Amniotic epithelial cell (primary cell): ENCODE data around the gene LTBP2.

Experiments
- DNase-seq: peaks from one replicate; pipeline ENCODE4 v3.0.0-alpha.2; 2010; ENCODE audit warnings: low read depth

LTBP2 gene

DNA sequence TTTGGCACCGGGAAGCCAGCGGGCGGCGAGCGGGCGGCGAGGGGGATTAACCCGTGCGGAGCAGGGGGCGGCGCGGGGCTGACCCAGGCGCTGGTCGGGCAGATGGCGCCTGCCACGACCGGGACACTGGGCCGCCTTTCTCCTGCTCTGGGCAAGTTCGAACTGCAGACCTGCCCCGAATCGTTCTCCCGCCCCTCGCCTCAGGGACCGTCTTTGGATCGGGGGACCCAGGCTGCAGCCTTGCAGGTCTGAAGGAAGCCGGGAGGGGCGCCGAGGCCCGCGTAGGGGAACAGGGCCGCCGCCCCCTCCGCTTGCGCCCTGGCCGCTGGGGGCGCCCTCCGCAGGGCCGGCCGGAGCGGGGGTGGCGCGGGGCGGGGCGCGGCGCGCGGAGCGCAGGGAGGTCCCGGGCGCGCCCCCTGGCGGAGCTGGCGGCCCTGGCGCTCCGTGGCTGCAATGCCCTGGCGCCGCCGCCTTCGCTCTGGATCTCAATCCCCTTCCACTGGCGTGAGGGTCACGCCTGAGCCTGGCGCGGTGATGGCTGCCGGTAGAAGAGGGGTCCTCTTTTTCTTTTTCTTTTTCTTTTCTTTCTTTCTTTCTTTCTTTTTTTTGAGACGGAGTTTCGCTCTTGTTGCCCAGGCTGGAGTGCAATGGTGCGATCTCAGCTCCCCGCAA lies 449 bp upstream of the LTBP2 start:
- DNase-seq = peak; percentile 57

DNA sequence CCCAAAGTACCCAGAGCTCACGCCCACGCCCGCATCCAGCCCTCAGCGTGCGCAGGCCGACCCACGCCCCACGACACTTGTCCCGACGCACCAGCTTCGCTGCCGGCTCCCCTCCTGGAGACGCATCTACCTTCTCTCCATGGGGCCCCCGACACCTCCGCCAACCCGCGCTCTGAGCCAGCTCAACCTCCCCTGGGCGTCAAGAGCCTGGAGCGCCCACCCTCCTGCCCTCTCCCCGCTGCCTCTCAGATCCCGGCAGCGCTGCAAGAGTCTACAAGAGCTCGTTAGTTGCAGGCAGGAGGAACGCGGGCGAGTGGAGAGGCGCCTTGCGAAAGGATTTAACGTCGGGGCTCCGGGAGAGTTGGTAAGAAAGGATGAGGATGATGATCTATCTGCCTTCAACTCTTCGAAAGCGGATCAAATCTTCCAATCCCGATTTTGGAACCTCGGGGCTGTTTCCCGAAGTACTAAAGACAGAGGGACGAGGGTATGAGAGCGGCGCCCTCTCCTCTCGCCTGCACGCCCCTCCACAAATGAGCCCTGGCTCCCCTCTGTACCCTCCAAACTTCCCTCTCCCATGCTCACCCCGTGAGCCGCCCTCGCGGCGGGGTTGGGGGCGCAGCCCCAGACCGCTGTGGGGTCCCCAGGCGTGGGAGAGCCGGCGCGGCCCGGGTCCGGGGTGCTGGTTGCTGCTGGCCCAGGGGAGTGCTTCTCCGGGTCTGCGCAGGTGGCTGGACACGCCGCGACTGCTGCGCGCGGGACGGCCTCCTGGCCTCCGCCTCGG lies 979 bp downstream of the LTBP2 start:
- DNase-seq = peak; percentile 37

DNA sequence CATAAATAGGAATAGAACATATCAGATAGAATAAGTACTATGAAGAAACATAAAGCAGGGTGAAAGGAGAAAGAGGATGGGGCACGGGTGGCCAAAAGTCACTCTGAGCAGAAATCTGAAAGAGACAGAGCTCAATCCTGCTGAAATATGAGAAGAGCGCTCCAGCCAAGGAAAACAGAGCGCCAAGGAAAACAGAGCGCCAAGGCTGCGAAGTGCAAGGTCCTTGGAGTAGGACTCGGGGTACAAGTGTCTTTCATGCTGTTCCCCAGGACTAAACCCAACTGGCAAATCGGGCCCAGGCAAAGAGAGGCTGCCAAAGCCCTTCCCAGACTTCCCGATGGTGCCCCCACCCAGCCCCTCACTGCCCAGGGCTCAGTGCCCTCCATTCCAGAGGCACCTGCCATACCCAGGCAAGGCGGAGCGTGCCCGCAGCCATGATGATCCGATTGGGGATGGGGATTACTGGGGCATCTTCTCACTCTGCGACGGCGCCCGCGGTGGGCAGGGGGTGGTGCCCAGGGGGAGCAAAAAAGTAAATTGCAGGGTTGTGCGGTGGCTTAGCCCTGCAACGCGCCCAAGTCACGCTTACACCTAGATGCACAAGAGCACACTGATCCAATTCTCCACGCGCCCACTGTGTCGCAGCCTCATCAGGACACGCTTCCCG lies 1.7 kb downstream of the LTBP2 start:
- no peak for DNase-seq

DNA sequence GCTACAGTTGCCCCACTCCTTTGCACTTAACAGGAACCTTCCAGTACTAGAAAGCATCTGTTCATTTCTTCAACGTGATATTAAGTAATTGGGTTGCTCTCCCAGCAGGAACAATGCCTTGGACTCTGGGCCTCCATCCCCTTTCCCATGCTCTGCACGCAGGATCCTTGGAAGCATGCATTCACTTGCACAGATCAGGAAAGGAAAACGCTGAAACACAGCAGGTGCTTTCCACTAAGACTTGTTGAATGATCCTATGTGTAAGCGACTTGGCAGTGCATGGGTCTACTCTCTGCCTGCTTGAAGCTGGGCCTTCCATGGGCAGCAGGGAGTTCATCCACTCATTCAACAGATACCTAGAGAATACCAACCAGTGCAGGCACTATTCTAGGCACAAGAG lies 2.3 kb downstream of the LTBP2 start:
- DNase-seq = no peak

DNA sequence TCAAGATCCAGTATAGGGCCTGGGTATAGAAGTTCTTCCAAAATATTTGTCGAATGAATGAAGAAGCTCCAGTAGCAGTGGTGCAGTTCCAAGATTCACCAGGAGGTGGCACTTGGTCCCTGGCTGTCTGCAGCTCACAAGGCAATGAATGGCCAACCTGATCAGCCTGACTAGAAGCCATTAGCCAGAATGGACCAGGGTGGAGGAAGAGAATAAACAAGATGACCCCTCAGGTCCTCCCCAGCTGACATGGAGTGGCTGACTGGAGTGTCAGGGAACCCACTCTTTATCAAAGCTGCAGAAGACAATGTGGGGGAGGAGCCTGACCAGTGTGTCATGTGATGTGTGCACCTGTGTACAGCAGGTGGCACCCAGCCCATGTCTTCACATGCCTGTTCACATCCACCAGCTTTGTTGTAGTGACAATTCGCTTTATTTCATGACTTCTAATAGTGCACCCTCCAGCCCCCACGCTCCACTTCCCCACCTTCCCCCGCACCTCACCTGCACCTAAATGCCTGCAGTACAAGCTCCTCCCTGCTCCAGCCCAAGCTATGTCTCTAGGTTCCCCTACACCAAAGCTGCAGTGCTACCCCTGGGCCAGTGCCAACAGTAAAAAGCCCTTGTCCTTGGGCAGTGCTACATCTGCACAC lies 3.0 kb downstream of the LTBP2 start:
- peak; percentile 80 for DNase-seq

DNA sequence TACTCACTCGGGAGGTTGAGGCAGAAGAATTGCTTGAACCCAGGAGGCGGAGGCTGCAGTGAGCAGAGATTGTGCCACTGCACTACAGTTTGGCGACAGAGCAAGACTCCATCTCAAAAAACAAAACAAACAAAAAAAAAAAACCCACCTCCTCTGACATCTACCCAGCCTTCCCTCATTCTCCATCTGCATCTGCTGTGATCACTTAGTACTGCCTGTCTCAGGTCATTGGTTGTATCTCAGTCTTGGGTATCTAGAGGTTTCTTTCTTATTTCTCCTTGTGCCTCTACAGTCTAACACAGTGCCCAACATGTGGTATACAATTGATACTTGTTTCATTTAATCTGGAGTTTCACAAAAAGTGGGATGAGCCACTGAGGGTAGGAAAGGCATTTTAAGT lies 5.3 kb downstream of the LTBP2 start:
- no peak for DNase-seq

DNA sequence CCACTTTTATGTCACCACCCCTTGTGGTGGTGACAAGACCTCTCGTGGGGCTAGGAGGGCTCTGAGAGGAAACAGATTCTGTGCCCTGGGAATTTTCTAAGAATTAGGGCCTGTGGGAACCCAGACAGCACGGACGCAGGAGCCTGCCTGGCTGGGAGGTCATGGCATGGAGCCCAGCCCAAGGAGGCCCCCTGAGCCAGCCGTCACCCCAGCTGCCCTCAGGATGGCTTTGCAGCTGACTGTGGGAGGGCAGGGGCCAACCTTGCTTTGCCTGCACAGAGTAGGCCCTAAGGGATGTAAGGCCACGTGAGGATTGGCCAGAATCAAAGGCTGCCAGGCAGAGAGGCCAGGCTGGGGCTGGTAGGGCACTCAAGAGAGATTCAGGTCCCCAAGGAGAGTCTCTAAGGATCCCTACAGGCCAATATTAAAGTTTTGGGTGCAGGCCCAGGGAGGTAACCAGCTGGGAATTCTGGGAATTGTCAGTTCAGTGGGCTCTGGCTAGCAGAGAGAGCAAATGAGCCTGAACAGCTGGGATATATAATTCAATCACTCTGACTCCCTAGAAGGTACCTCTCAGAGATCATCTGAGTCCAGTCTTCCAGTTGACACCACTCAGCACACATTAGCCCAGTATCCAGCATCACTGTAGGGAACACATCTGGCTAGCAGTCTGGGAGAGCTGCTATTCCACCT lies 6.4 kb downstream of the LTBP2 start:
- DNase-seq = no peak

DNA sequence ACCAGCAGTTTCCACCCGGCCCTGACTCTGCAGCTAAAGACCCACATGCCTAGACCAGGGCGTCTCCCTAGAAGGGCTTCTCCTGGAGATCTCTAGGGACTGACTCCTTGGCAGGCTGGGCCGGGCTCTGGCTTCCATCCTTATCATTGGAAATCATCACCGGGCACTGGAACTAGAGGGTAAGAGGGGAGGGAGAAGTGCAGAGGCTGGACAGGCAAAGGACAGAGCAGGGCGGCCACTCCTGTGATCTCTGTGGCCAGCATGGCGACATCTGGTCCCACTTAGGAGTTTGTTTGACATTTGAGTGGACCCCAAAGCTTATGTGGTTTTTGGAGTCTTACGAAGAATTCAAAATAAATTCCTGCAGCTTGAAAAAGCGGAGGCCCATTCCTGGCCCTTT lies 7.1 kb downstream of the LTBP2 start:
- DNase-seq = no peak

DNA sequence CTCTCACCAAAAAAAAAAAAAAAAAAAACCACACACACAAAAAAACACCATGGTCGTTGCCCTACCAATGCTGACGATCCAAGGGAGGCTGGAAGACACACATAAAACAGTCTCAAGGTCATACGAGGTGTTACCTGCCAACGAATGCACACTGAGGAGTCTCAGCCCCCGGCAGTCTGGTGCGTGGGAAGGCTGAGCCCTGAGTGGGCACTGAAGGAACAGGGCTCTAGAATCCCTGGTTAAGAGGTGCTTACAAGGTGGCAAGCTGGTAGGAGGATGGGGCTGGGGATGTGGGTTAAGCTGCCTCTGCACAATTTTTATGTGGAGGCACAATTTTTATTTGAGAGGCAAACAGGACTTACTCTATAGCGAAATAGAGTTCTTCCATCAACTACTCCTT lies 7.9 kb downstream of the LTBP2 start:
- DNase-seq = no peak

DNA sequence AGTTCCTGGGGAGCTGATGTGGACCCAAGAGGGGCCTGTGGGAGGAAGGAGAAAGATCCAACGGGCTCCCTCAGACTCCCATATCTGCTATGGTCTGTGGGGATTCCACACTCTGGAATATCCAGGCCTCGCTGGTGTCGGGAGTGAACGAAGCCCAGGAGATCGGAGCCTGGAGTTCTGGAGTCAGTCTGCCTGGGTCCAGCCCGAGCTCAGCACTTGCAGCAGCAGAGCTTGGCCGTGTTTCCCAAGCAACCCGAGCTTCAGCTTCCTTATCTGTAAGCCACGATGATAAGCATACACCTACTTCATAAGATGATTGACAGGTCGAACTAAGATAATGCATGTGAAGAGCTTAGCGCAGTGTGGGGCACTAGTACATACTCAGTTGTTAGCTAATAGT lies 10.1 kb downstream of the LTBP2 start:
- peak; percentile 93 for DNase-seq

DNA sequence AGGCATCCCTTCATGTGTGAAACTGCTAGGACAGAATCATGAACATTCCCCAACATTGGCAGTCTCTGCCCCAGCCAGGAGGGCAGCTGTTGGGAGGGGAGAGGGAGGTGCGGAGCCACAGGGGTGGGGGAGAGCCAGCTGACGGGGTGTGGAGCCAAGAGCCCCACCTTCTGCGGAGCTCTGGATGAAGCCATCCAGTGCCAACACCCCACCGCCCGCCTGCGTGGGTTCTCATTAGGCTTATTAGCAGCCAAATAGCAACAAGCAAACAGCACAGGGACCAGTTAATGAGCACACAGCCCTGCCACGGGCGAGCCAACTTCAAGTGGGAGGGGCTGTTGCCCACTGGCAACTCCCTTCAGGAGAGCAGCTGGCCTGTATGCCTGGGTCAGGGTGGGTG lies 12.1 kb downstream of the LTBP2 start:
- no peak for DNase-seq

DNA sequence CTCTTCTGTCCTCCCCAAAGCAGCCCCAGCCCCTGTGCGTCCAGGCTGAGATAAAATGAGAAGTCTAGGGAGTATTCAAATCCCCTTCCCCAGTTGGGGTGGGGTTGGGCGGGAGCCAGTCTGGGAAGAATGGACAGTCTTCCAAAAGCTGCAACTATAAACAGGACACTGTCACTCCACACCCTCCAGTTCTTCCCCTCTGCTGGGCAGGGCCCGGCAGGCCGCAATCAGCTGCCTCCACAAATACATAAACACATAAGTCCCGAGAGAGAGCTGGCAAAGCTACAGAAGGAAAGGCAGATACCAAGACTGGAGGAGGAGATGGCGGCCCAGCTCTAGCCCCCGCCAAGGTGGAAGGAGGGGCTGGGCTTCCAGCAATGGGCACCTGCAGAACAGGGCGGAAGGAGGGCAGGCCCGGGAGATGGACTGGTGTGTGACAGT lies 12.7 kb downstream of the LTBP2 start:
- DNase-seq = peak; percentile 52

DNA sequence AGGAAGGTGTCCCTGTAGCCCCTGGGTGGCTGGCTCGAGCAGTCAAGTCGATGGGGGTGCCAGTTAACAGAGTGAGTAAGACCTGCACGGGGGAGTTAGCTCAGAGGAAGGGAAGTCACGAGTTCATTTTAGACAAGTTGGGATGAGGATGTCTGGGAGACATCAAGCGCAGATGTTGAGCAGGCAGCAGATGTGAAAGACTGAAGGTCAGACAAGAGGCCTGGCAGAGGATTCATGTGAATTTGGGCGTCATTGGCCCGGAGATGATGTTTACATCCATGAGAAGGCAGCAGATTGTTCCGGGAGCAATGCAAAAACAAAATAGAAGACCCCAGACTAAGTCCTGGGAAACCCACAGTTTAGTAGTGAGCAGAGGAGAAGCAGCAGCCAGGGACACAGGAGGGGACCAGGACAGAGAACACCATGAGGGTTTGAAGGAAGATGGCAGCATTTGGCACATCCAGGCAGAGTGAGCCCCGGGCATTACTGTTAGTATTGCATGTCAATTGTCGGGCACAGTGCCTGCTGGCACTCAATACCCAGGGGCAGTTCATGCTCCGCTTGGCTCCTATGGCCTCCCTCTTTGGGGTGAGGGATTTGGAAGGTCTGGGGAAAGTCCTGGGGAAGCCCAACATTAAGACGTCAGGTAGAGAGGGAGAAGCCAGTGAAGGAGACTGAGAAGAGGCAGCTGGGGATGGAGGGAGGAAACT lies 15.1 kb downstream of the LTBP2 start:
- DNase-seq = peak; percentile 89

DNA sequence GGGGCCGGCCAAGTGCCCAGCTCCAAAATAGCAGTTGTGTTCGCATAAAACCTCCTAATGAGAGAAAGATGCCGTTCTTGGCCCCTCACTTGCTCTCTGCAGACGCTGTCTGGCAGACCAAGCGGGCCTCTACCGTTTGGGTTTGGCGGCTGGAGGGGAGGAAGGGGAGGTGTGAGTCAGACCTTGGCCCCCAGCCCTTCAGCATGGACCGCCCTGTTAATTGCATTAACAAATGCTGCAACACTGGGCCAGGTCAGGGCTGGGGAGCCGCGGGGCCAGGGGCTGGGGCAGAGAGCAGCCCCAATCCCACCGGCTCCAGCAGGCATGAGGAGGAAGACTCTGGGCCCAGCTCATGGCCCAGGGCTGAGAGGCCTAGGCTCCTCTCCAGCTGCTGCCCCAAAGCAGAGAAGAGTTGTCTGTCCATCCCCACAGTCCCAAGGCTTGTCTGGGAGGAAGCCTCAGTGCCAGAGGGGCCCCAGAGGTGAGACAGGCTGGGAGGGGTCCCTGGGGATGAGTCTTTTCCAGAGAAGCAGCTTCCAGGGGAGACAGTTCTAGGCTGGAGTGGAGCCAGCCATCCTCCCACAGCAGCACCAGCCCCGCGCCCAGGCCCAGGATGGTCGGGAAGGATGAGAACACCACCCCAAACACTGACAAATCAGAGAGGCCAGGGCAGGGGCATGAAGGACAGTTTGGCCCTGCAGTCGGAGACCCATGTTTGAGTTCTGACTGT lies 16.9 kb downstream of the LTBP2 start:
- DNase-seq = no peak

DNA sequence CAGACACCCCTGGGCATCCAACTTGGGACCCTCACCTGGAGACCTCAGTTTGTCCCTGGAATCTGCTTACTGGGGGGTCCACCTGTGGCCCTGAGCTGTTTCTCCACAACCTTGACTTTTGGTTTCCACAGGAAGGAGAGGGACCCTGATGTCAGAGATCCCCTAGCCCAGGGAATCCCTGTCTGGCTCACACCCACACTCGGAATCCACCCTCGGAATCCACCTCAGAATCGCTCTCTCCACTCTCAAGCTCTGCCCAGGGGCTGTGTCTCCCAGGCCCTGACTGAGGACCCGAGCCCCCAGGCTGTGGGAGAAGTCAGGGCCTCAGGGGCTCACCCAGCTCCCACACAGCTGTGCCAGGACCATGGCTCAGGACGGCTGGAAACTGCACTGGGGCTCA lies 17.4 kb downstream of the LTBP2 start:
- DNase-seq = no peak

DNA sequence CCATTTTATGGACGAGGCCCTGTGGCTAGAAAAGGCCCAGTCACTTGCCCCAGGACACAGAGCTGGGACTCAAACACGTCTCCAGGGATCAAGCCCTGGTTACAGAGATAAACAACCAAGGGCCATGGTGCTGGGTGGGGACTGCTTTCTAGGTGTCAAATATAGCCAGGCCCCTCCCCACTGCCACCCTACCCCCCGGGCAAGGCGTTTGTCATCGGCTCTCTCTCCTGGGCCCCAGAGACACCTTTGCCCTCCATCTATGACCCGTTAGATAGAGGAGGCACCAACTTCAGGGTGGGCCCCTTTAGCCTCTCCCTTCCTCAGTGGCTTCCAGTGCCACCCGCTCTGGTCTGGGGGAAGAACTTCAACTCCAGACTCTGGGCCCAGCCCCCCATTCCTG lies 18.0 kb downstream of the LTBP2 start:
- no peak for DNase-seq

DNA sequence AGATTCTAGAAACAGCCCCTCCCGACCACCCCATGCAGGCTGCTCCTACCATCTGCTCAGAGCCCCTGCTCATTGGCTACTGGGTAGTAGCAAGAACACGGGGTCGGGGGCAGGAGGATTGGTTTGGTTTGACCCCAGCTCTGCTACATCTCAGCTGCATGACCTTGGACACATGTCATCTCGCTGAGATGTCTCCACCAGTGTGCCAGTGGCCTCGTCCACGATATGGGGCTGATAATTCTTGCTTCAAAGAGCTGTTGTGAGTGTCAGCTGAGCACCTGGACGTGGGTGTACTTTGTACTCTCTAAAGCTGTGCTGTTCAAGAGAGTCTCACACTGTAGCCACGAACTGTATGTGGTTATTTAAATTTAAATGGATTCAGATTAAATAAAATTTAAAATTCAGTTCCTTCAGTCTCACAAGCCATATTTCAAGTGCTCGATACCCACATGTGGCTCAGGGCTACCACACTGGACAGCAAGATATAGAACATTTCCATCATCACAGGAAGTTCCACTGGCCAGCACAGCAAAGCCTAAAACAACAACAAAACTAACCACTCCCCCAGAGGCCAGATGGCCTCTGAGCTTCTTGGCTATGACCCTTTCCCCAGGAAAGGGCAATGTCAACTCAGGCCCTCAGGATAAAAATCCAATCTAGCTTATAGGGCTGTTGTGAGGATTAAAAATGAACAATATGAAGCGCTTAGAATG lies 18.6 kb downstream of the LTBP2 start:
- peak; percentile 59 for DNase-seq

DNA sequence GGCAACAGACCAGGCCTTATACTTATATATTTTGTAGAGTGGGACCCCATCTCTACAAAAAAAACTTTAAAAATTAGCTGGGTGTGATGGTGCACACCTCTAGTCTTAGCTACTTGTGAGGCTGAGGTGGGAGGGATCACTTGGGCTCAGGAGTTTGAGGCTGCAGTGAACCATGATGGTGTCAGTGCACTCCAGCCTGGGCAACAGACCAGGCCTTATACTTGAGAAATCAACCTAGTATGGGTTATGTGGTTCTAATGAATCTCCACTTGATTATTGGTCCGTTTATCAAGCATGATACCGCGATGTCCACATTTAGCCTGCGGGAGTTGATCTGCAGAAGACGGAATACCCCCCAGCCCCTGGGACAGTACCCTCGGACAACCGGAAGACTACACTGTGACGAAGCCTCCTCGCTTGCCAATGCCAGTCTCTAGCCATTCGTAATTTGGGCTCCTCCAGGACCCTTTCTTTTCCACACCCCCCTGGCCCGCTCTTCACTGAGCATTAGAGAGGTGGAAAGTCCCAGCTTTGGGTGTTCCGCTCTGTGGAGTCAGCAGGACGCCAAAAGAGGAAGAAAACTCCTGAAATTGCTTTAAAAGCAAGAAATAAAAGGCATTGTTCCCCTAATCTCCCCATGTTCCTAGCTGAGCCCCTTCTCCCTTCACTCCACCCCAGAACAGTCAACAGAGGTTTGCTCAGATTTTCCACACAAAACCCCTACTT lies 19.4 kb downstream of the LTBP2 start:
- DNase-seq = no peak

DNA sequence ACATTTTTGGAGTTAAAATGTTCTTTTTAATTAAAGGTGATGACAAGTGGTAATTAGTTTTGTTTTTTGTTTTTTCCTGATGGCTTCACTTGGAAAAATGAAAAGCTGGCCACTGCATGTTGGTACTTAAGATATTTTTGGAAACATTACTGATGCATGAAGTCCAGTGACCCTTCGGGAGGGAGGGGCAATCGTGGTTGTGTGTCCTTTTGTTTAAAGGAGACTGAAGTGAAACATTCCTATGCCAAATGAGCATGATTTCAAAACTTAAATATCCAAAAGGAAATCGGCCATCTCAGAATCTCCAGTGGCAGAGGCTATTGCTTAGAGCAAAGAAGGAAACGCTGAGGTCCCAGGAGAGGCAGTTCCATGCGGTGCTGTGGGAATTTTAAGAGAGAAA lies 20.1 kb downstream of the LTBP2 start:
- no peak for DNase-seq
